ENCODE data around the gene ZBTB7B.
A peak's percentile ranks its signal among the peaks of the same experiment; 100 is the strongest.
"Not testable (repeated sequence)": the region's sequence is repeated elsewhere in the genome, so short reads cannot be mapped to it uniquely, and the experiment has no call there.

ZBTB7B gene

GRCh38 chr1:154969246-154969645 lies 33.4 kb upstream of the ZBTB7B start:
- DNase-seq: no peak

DNA sequence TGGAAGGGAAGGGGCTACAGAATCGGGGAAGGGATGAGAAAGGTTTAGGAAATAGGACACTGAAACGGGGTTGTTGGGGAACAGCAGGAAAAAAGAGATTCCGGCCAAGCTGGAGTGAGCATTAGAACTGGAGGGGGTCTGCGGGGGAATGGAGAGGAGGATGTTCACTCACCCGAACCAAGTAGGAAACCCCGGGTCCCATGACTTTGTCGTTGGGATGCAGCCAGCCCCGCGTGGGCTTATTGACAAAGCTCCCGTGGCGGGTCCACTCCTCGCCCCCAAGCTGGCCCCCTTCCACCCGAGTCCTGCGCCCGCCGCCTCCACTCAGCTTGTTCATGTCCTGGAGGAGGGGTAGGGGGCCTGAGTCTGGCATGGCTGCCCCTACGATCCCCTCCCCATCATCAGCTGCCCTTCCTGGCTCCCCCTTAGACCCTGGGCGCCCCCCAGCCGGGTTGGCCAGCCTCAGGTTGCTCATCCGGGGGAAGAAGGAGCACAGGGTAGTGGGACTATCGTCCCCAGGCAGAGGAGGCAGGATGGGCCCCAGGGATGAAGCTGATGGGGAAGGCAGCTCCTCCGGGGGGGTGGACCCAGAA lies 32.6 kb upstream of the ZBTB7B start:
- no peak for DNase-seq

DNA sequence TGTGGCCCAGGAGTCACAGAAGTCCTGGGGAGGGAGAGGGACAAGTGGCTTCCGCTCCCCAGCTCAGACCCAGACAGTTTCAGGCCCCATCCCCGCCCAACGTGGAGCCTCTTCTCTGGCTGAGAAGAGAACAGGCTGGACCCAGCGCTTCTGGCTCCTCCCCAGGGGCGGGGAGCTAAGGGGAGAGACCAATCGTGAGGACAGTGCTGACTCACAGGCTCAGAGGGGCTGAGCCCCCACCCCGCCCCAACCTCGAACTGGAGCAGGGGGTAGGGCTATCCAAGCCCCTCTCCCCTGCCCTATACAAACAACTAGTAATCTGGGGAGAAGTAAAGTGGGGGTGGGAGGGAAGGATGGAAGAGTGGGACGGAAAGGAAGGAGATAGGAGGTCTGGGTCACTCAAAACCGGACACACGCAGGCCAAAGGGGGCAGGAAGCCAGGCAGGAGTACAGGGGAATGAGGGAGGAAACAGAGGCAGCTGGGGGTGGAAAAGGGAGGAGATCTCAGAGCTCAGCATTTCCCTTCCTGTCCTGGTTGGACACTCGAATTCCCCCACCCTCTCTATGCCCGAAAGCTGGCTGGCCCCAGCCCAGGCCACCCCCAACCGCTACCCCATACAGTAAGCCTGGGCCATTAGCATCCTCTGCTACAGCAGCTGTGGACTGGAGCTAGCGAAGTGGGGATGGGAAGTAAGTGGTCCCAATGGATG lies 31.8 kb upstream of the ZBTB7B start, which contains the start of gene SHC1:
SHC1 (minus strand) TSS at position 117 of the 710 bp plus-strand sequence. CDS start 221 bp downstream, outside the sequence.
- DNase-seq: peak; percentile 62

DNA sequence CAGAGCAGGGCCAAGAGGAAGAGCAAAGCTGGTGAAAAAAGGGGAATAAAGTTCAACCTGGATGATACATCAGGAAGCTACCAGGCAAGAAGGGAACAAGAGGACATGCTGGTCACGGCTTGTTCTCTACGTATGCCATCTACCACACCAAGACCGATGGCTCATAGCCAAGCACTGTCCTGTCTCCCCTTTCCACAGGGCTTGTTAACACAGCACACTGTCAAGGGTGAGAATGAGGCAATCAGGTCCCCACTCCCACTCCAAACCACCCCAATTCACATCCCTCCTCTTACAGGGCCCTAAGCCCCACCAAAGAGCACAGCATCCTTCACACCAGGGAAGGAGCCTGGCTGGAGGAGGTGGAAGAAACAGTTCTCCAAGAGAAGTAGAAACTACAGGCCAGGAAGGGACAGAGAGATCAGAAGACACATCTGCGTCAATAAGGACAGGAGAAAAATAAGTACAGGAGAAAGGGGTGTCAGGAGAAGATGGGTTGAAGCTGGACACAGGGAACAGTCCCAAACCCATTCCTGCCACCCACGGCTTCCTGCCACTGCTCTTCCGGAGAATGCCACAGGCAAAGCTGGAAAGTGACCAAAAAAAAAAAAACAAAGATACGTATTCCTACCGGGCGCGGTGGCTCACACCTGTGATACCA lies 31.1 kb upstream of the ZBTB7B start:
- DNase-seq: no peak

GRCh38 chr1:154972213-154972516 lies 30.4 kb upstream of the ZBTB7B start:
- DNase-seq: no peak

DNA sequence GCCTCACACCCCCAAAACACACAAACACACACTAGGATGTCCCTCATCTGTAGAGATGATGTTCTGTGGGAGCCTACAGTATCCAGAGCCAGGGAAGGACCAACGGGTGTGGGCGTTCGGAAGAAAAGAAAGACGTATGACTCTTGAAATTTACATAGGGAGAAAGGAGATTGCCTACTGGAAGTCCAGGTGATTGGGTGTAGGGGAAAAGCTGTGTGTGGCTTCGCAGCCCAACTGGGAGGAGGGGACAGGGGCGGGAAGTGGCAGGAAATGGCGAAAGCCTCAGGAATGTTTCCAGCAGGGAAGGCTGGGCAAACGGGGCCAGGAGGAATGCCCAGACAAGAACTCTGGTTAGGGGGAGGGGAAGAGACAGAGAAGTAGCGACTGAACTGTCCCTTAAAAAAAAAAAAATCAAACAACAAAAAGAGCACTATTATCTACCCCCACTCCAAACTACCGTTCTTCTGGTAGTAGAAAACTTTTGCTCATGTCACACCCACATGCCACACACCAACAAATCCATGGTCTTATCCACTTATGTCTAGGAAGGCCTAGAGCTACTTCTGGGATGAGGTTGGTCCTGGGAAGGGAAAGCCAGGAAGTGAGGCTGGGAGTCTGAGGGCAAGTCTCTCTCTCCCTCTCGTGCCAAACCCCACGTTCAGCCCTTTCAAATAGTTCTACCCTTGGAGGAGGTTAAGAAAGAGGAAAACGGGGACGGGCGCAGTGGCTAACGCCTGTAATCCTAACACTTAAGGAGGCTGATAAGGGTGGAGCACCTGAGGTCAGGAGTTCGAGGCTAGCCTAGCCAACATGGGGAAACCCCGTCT lies 29.9 kb upstream of the ZBTB7B start:
- peak; percentile 57 for DNase-seq

GRCh38 chr1:154973344-154974101 lies 29.1 kb upstream of the ZBTB7B start:
- DNase-seq: peak; percentile 92

DNA sequence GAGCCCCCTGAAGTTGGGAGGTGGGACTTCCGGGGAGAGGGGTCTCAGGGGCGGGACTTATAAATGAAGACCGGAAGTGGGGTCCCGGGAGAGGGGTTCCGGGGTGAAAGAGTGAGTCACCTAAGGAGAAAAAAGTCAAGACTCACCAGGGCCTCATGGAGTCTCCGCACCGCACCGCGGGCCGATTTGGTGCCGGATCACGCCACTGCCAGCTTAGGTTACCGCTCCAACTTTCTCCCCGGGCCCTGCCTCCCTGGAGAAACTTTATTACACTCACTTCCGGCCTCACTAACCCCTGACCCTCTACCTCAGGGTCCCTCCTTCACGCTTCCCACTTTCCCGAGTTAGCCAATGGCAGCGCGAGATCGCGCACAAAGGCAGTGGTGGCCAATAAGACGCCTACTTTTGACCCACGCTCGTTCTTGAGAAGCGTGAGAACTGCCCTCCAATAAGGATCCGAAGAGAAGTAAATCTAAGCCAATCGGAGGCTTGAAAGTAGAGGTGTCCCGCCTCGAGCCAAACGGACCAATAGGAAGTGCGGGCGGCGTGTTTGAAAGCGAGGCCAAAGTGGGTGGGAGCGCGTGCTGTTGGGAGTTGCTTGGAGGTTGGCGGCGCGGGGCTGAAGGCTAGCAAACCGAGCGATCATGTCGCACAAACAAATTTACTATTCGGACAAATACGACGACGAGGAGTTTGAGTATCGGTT lies 28.3 kb upstream of the ZBTB7B start, which contains the start of gene CKS1B:
CKS1B (plus strand) TSS at position 580 of the 706 bp plus-strand sequence; CDS start at position 645, 65 bp downstream.
- DNase-seq: peak; percentile 96

DNA sequence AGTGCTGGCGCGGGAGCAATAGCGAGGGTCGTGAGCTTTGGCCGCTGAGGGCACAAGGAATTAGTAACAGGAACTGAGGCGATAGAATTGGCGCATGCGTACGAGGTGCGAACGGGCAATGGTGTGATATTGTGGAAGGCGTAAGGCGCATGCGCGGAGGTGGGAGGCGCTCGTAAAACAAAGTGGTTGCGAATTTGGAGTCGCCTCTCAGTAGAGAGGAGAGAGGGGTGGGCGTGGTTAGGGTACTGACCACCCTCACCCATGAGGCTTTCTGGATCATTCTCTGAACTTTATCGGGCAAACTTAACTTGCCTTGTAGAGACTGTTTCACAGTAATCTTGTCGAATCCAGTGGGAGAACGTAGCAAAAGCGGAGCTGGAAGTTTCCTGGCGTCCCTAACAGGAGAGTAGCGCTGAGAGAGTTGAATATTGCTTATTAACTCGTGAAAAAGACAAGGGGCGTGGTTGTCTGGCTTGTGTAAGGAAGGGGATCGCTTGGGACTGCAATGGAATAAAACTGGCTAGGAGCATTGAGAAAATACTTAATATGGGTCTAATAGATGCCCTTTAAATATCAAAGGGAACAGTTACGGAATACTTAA lies 27.7 kb upstream of the ZBTB7B start:
- DNase-seq: peak; percentile 93

DNA sequence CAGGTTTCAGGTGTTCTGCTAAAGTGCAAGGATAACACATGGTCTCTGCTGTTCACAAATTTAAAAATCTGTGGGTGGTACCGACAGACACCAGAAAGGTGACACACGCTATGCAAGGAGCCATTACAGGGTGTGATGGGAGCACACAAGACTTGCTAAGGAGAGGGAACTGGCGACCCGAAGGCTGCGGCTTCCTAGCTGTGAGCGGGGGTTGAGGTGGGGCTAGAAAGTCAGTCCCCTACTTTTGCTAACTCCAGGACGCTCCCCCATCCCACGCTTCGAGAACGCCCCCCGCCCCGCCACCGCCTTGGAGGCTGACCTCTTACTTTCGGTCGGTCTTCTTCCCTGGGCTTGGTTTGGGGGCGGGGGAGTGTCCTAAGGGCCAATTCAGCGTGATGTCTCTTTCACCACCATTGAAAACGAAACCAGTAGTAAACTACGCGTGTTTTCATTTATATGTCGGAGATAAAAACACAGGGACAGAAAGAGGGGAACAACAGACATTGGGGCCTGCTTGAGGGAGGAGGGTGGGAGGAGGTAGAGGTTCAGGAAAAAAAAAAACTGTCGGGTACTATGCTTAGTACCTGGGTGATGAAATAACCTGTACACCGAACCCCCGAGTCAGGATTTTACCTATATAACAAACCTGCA lies 27.1 kb upstream of the ZBTB7B start:
- no peak for DNase-seq

- DNase-seq: not testable (repeated sequence)
These were observed 24.8 kb upstream of the ZBTB7B start for GRCh38 chr1:154977762-154978161.

GRCh38 chr1:154978360-154978759 lies 24.2 kb upstream of the ZBTB7B start:
- no peak for DNase-seq

DNA sequence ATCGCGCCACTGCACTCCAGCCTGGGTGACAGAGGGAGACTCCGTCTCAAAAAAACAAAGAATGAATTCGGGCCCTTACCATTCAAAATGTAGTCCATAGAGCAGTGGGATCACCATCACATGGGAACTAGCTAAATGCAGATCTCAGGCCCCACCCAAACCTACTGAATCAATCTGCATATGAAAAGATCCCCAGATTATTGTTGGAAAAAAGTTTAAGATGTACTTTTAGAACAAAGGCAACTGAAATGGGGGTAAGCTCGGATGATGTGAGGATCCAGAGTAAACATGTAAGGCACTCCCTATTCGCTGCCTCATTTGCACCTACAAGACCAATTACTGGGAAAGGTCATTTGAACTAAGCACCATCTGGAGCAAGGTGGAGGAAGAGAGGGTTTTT lies 20.3 kb upstream of the ZBTB7B start:
- DNase-seq: no peak

DNA sequence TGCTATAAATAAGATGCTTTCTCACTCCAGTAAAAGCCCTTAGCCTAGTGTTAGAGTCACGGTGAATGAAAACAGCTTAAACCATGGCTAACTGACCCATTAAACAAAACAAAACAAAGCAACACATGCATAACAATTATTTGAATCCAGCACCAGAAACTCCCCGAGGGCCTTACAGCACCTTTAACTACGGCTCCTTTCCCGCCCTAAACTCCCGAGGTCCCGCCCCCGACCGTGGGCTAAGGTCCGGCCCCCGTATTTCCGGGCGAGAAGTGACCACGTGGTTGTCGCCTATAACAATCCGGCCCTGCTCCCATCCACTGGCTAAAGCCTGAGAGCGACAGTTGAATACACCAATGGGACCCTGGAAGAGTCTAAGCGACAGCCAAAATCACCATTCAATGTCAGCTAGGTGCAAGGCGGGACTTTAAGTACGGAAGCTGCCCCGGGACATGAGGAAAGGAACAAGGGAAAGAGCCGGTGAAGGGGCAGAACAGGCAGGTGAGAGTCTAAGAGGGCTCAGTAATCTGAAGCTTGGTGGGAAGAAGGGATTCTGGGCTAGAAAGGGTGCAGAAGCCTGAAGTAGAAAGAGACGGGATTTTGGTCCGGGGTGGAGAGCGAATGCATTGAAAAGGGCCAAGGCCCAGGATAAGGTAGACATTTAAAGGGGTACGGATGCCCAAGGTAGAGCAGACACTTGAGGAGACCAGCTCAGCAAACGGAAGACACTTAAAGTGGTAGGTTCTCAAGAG lies 19.5 kb upstream of the ZBTB7B start, which contains the start of gene FLAD1:
FLAD1 (plus strand) TSS at position 448 of the 752 bp plus-strand sequence. CDS start 351 bp downstream, outside the sequence.
- DNase-seq: peak; percentile 94

DNA sequence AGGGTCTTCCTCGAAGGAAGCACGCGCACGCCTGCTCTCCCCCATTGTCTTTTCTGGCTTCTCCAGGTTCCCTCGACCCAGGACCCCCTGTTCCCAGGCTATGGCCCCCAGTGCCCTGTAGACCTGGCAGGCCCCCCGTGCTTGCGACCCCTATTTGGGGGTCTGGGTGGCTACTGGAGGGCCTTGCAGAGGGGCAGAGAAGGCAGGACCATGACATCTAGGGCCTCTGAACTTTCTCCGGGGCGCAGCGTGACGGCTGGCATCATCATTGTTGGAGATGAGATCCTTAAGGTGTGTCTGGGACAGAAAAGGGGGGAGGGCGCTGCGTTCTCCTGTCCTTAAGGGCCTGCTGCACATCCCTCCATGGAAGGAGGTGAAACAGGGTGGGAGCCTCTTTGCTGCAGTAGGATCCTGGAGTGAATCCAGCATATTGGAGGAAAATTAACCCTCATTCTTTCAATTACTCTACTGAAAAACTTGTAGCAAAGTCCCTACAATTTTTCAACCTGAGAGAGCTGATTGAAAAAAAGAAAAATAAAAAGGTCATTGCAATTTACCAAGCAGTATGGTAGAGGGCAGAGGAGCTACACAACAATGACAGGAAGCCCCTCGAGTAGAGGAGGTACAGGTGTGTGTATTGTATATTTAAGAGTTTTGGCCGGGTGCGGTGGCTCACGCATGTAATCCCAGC lies 18.7 kb upstream of the ZBTB7B start:
- DNase-seq: no peak

DNA sequence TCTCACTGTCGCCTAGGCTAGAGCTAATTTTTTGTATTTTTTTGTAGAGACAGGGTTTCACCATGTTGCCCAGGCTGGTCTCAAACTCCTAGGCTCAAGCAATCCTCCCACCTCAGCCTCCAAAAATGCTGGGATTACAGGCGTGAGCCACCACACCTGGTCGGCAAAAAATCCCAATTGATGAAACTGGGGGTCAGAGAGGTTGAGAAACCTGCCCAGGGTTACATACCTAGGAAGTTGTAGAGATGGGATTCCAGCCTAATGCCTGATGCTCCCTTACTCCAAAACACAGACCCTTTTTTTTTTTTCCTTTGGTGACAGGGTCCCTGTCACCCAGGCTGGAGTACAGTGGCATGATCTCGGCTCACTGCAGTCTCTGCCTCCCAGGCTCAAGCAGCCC lies 15.9 kb upstream of the ZBTB7B start:
- DNase-seq: not testable (repeated sequence)

DNA sequence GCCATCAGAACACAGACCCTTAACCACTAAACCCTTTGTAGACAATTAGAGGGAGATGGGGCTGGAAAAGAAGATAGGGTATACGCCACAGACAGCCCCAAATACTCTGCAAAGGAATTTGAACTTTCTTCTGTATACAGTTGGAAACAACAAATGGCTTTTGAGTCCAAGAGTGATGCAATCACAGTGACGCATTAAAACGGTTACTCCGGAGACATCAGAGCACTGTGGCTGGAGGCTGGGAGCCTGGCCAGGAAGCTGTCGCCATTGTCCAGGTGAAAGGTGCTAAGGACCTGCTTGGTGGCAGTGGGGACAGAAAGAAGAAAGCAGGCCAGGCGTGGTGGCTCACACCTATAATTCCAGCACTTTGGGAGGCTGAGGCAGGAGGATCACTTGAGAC lies 15.3 kb upstream of the ZBTB7B start:
- DNase-seq: no peak

- DNase-seq: no peak
These were observed 14.3 kb upstream of the ZBTB7B start for GRCh38 chr1:154988058-154988954.
